Heart left ventricle (tissue), 13 donors: Measurements from ENCODE around the gene FAAH.

Source experiments
- CTCF ChIP-seq, 12 donors: fragments of 200-600 bp; sonication (generic) in 4 of 12; IDR thresholded peaks; one replicate each; pipeline versions ENCODE4 v1.5.0 to v1.8.0; 2018 to 2022; ENCODE audit warnings: antibody characterized with exemption in 12 of 12, mild to moderate bottlenecking in 5 of 12
- POLR2A ChIP-seq, 2 donors: fragments of 450-650 bp; IDR thresholded peaks; one replicate each; pipeline ENCODE4 v1.6.1; 2017; ENCODE audit warnings: antibody characterized with exemption in 2 of 2, mild to moderate bottlenecking in 2 of 2, moderate library complexity in 2 of 2
- donor health status: ischemic (EF 13 %, LVEDD 7.1; RV severe dilation, severe dysfunction).
- donor health status: DM: no; HTN: yes; CAD: no.
- donor health status: DM: no; HTN: no; CAD: no.
- donor health status: ischemic (EF 25% LVEDD 6.9; RV normal size, moderate dysfunction).
- donor health status: ischemic (EF 25% LVEDD 5.7; RV mildly dilated, moderate dysfunction).
- donor health status: ischemic (EF 35%, LVEDD 5.7; RV mildly dilated, moderate dysfunction).
- donor health status: nonischemic (EF 11% LVEDD 7.7; RV severe dilation, severe dysfunction).
- donor health status: DM: yes; HTN: yes; CAD: no.
- donor health status: PGD.
- donor health status: ischemic (EF 29% LVEDD 5.4; RV normal size, mild dysfunction).
- donor health status: nonischemic (EF 23%, LVEDD 6.1; RV moderate dilation, normal function).

- TF ChIP-seq CTCF (IDR thresholded peaks at IDR 0.05) (no peak), POLR2A (IDR thresholded peaks at IDR 0.05) (no peak)
These were observed 50.3 kb downstream of the FAAH start for GRCh38 chr1:46444466-46444865.
